Stimulated activated CD8-positive, alpha-beta memory T cell treated with anti-CD3 and anti-CD28 coated beads, Interleukin-7, amount 100 ng/mL, for 24 hours (primary cell): ENCODE data around the gene LTF.
"Not testable (repeated sequence)": the region's sequence is repeated elsewhere in the genome, so short reads cannot be mapped to it uniquely, and the experiment has no call there.

ENCODE experiments used
- DNase-seq: peaks from one replicate; pipeline ENCODE4 v3.0.0-alpha.2; 2020; ENCODE audit warnings: low read depth

LTF gene

GRCh38 chr3:46412786-46413298 is 51.9 kb downstream of the LTF start:
- DNase-seq: no peak

GRCh38 chr3:46411271-46411670 is 53.4 kb downstream of the LTF start:
- no peak for DNase-seq

- DNase-seq: no peak
Observed at GRCh38 chr3:46410669-46411068, 54.0 kb downstream of the LTF start.

- no peak for DNase-seq
Observed at GRCh38 chr3:46409739-46410489, 54.8 kb downstream of the LTF start.

GRCh38 chr3:46408853-46409252 is 55.9 kb downstream of the LTF start:
- no peak for DNase-seq

- no peak for DNase-seq
Observed at GRCh38 chr3:46407970-46408369, 56.7 kb downstream of the LTF start.

- DNase-seq: peak; percentile 1
Observed at GRCh38 chr3:46406788-46407611, 57.7 kb downstream of the LTF start, which contains the start of the genes CCR5AS and CCRL2. CCR5AS (minus strand) TSS chr3:46407066. CCRL2 (plus strand) TSS chr3:46407259; CDS start chr3:46408080, 821 bp downstream.

- DNase-seq: no peak
Observed at GRCh38 chr3:46406443-46406787, 58.3 kb downstream of the LTF start.

GRCh38 chr3:46405301-46406019 is 59.2 kb downstream of the LTF start:
- DNase-seq: no peak

- DNase-seq: not testable (repeated sequence)
Observed at GRCh38 chr3:46402902-46403301, 61.8 kb downstream of the LTF start.

- DNase-seq: no peak
Observed at GRCh38 chr3:46401579-46401978, 63.1 kb downstream of the LTF start.

GRCh38 chr3:46400846-46401245 is 63.9 kb downstream of the LTF start:
- no peak for DNase-seq

- DNase-seq: no peak
Observed at GRCh38 chr3:46400000-46400734, 64.5 kb downstream of the LTF start.

GRCh38 chr3:46399557-46399956 is 65.1 kb downstream of the LTF start:
- DNase-seq: no peak

GRCh38 chr3:46399098-46399497 is 65.6 kb downstream of the LTF start:
- DNase-seq: no peak

- no peak for DNase-seq
Observed at GRCh38 chr3:46398186-46398955, 66.3 kb downstream of the LTF start.

- no peak for DNase-seq
Observed at GRCh38 chr3:46397111-46397510, 67.6 kb downstream of the LTF start.

GRCh38 chr3:46395766-46396530 is 68.8 kb downstream of the LTF start:
- no peak for DNase-seq

GRCh38 chr3:46395210-46395661 is 69.5 kb downstream of the LTF start:
- no peak for DNase-seq
